Right lobe of liver (tissue), 6 donors: ENCODE measurements around the gene NEK10. TPM values are rescaled to one million over a fixed set of nuclear protein-coding genes. Genes with fewer than 3 reads are reported as not detected.
A peak's percentile ranks its signal among the peaks of the same experiment; 100 is the strongest.
"Not testable (repeated sequence)": the region's sequence is repeated elsewhere in the genome, so short reads cannot be mapped to it uniquely, and the experiment has no call there.

Source experiments
- ATAC-seq, 4 donors: fragments of 200-7000 bp; cut with Tn5 transposase; one replicate each; pipeline ENCODE4 v1.9.1; 2020; ENCODE audit warnings: mild to moderate bottlenecking in 4 of 4, moderate library complexity in 4 of 4
- DNase-seq, 3 donors: peaks; one replicate each; pipeline ENCODE4 v3.0.0-alpha.2; 2020
- H3K27ac ChIP-seq, 3 donors: fragments of 200-600 bp; one replicate each; pipeline ENCODE4 v1.8.0; 2022
- H3K27me3 ChIP-seq, 2 donors: fragments of 200-600 bp; one replicate each; pipeline ENCODE4 v1.8.0; 2022
- H3K36me3 ChIP-seq, 4 donors: fragments of 200-600 bp; sonication (generic) in 1 of 4; one replicate each; pipeline versions ENCODE4 v1.5.1 to v1.8.0; 2017 to 2022; ENCODE audit warnings: control low read depth in 1 of 4
- H3K4me1 ChIP-seq, 4 donors: fragments of 200-600 bp; sonication (generic) in 1 of 4; one replicate each; pipeline versions ENCODE4 v1.5.1 to v1.8.0; 2017 to 2022; ENCODE audit warnings: control low read depth in 1 of 4
- H3K4me3 ChIP-seq, 3 donors: fragments of 200-600 bp; one replicate each; pipeline ENCODE4 v1.8.0; 2022
- H3K9me3 ChIP-seq, 4 donors: fragments of 200-600 bp; sonication (generic) in 1 of 4; one replicate each; pipeline versions ENCODE4 v1.5.1 to v1.8.0; 2017 to 2022; ENCODE audit warnings: control low read depth in 1 of 4
- CTCF ChIP-seq, 4 donors: fragments of 200-600 bp in 3 of 4; fragments of 450-650 bp in 1 of 4; IDR thresholded peaks; one replicate each; pipeline versions ENCODE4 v1.5.1 to v1.8.0; 2016 to 2022; ENCODE audit warnings: antibody characterized with exemption in 4 of 4, mild to moderate bottlenecking in 2 of 4
- POLR2A ChIP-seq: fragments of 450-650 bp; IDR thresholded peaks from one replicate; pipeline ENCODE4 v1.6.1; 2017; ENCODE audit warnings: antibody characterized with exemption, mild to moderate bottlenecking
- WGBS: methylation state at CpG from one replicate; pipeline ENCODE4 v1.1.6; 2018; ENCODE audit warnings: low coverage, low lambda C conversion rate; ENCODE audit not compliant: insufficient coverage; ENCODE audit errors: missing lambda C conversion rate; 5-methylcytosine and 5-hydroxymethylcytosine counted together
- intact Hi-C, 2 donors: fragments of 100-400 bp; cut with DNase I; formaldehyde crosslinking; loops; one replicate each; pipeline versions ENCODE4 v1.11.2 to v1.14.1; 2022
- total RNA-seq, 6 experiments: library from RNA; depleted of rRNA in 2 of 6; stranded (reverse); fragments of >200 nt in 2 of 6; fragmentation: NEBNext Ultra II Directional in 3 of 6; extraction: Animal tissue kit (Norgen Biotek cat#: 25700) in 3 of 6; gene quantifications; one replicate each; pipeline versions ENCODE4 v1.1.0 to v1.2.4, GENCODE V29; 2016 to 2023
- donor health status: DM: no; HTN: yes; CAD: no.
- donor health status: DM: no; HTN: no; CAD: no.
- donor health status: DM: no; HTN: no; CAD: no.
- donor health status: DM: no; HTN: yes; CAD: no.
- donor health status: DM: no; HTN: yes; CAD: no.

NEK10 gene
- total RNA-seq, 6 experiments from 2014 or later = 0.43 to 2.5 (median 0.87) TPM

GRCh38 chr3:27344192-27344591 lies 25.0 kb downstream of the NEK10 start:
- Histone ChIP-seq H3K27me3 (no peaks in the 10 kb centered on the region), H3K36me3 (no peaks in the 10 kb centered on the region), H3K9me3 (no peaks in the 10 kb centered on the region), H3K27ac (peak overlapping the region in 1 of 3 donors; percentile 53), H3K4me3 (no peak overlapping the region), H3K4me1 (peaks cover 0 to 39% (median 12%) of the 10 kb centered on the region in 4 donors)
- intact Hi-C loops = no loop called here
- 41% methylated on average over 3 of the region's 3 CpGs for WGBS
- TF ChIP-seq CTCF (IDR thresholded peaks at IDR 0.05) (no peak), POLR2A (no peak)
- DNase-seq (no peak), ATAC-seq (peak in 3 of 4 donors; percentile 11 to 56 (median 51))

- no peak for TF ChIP-seq POLR2A
- TF ChIP-seq CTCF (IDR thresholded peaks at IDR 0.05) = no peak
- DNase-seq = no peak
- H3K4me1 ChIP-seq = peaks cover 0 to 39% (median 12%) of the 10 kb centered on the region in 4 donors
- H3K27ac ChIP-seq = no peak overlapping the region
- 100% methylated on average over 1 of the region's 1 CpG for WGBS
- H3K4me3 ChIP-seq = no peak overlapping the region
- H3K36me3 ChIP-seq = no peaks in the 10 kb centered on the region
- ATAC-seq = no peak
- no peaks in the 10 kb centered on the region for H3K27me3 ChIP-seq
- H3K9me3 ChIP-seq = no peaks in the 10 kb centered on the region
- intact Hi-C loops = no loop called here
Observed at GRCh38 chr3:27342267-27342666, 26.9 kb downstream of the NEK10 start.

GRCh38 chr3:27340534-27340933 lies 28.6 kb downstream of the NEK10 start:
- DNase-seq = no peak
- Histone ChIP-seq H3K9me3 (no peaks in the 10 kb centered on the region), H3K27ac (no peak overlapping the region), H3K4me1 (peaks cover 0 to 42% (median 9%) of the 10 kb centered on the region in 4 donors), H3K27me3 (no peaks in the 10 kb centered on the region), H3K4me3 (no peak overlapping the region), H3K36me3 (no peaks in the 10 kb centered on the region)
- whole genome bisulfite sequencing = 54% methylated on average over 1 of the region's 1 CpG
- no peak for TF ChIP-seq POLR2A
- intact Hi-C loops = no loop called here
- no peak for ATAC-seq

- H3K4me1 ChIP-seq = peaks cover 0 to 17% (median 0%) of the 10 kb centered on the region in 4 donors
- DNase-seq (no peak), ATAC-seq (peak in 2 of 4 donors; percentile 28 to 60)
- no peaks in the 10 kb centered on the region for H3K36me3 ChIP-seq
- no peaks in the 10 kb centered on the region for H3K9me3 ChIP-seq
- no peaks in the 10 kb centered on the region for H3K27me3 ChIP-seq
- WGBS = 26% methylated on average over 1 of the region's 1 CpG
- H3K4me3 ChIP-seq = no peak overlapping the region
- intact Hi-C loops = no loop called here
- no peak for TF ChIP-seq POLR2A
- TF ChIP-seq CTCF (IDR thresholded peaks at IDR 0.05) = no peak
- no peak overlapping the region for H3K27ac ChIP-seq
Observed at GRCh38 chr3:27335571-27335970, 33.6 kb downstream of the NEK10 start.

GRCh38 chr3:27333843-27334242 lies 35.3 kb downstream of the NEK10 start:
- Histone ChIP-seq H3K9me3 (no peaks in the 10 kb centered on the region), H3K4me3 (no peak overlapping the region), H3K27me3 (no peaks in the 10 kb centered on the region), H3K4me1 (peaks cover 0 to 17% (median 0%) of the 10 kb centered on the region in 4 donors), H3K36me3 (no peaks in the 10 kb centered on the region), H3K27ac (no peak overlapping the region)
- ATAC-seq (peak; percentile 37 to 75 (median 49)), DNase-seq (peak in 2 of 3 donors; percentile 51 to 63)
- intact Hi-C loops = no loop called here
- TF ChIP-seq CTCF (IDR thresholded peaks at IDR 0.05) = no peak
- TF ChIP-seq POLR2A = no peak

- not testable (repeated sequence) for ATAC-seq, H3K4me1 ChIP-seq
- WGBS = 84% methylated on average over 4 of the region's 4 CpGs
Observed at GRCh38 chr3:27328982-27329762, 40.0 kb downstream of the NEK10 start.

More at GRCh38 chr3:27328982-27329762, 40.0 kb downstream of the NEK10 start:
- H3K27me3 ChIP-seq, H3K4me3 ChIP-seq, DNase-seq, H3K9me3 ChIP-seq, H3K27ac ChIP-seq, intact Hi-C loops, H3K36me3 ChIP-seq: not testable (repeated sequence)
